Frontal cortex (tissue), 4 donors: ENCODE results near the gene NAXD. TPM values are rescaled to one million over a fixed set of nuclear protein-coding genes. Genes with fewer than 3 reads are reported as not detected.

Experiments
- DNase-seq, 2 donors: peaks; one replicate each; pipeline ENCODE4 v3.0.0; 2012; ENCODE audit warnings: low spot score in 2 of 2
- FAIRE-seq: peaks from 2 replicates; lab custom pipeline; 2012; peaks lifted over from hg19 to GRCh38; lab: Jason Lieb, UNC
- total RNA-seq: library from RNA; depleted of rRNA; stranded (reverse); fragments of >200 nt; gene quantifications from one replicate; pipeline ENCODE4 v1.2.3, GENCODE V29; 2014
- donor health status: control.
- donor health status: control.
- donor health status: control.

The NAXD gene
- total RNA-seq, 1 donor from 2014 or later, result 25.3 TPM

- no peak for FAIRE-seq
- DNase-seq, result no peak
Observed at GRCh38 chr13:110683921-110684320, 68.6 kb downstream of the NAXD start.

GRCh38 chr13:110684388-110685056 lies 69.2 kb downstream of the NAXD start:
- no peak for FAIRE-seq
- DNase-seq, result no peak

- FAIRE-seq (no peak), DNase-seq (no peak)
Observed at GRCh38 chr13:110685305-110686020, 70.1 kb downstream of the NAXD start.

GRCh38 chr13:110687736-110688135 lies 72.4 kb downstream of the NAXD start:
- DNase-seq, result no peak
- no peak for FAIRE-seq

- FAIRE-seq, result no peak
- no peak for DNase-seq
Observed at GRCh38 chr13:110689041-110689440, 73.7 kb downstream of the NAXD start.

Other genes with a start within 250 kb of the NAXD start
- 2.0 TPM for gene RAB20, start 53.8 kb upstream of the NAXD start, total RNA-seq
- 45.2 TPM for gene CARS2, start 90.6 kb downstream of the NAXD start, total RNA-seq
- gene ING1, start 98.2 kb downstream of the NAXD start, total RNA-seq, result 22.4 TPM